Measurements from ENCODE around the gene KDM5B.
"Not testable (repeated sequence)": the region's sequence is repeated elsewhere in the genome, so short reads cannot be mapped to it uniquely, and the experiment has no call there.

The KDM5B gene

GRCh38 chr1:202798792-202799331 is 9.4 kb downstream of the KDM5B start:
- no peak for TF ChIP-seq CTCF (IDR thresholded peaks at IDR 0.05)
- TF ChIP-seq ZFX (IDR thresholded peaks at IDR 0.05; ENCODE audit: borderline replicate concordance): no peak
- no peak overlapping the region for H3K27ac ChIP-seq

- TF ChIP-seq ZFX (IDR thresholded peaks at IDR 0.05; ENCODE audit: borderline replicate concordance): no peak
- TF ChIP-seq CTCF (IDR thresholded peaks at IDR 0.05): no peak
- no peak overlapping the region for H3K27ac ChIP-seq
Measured at GRCh38 chr1:202798260-202798659, 10.0 kb downstream of the KDM5B start.

GRCh38 chr1:202796670-202797069 is 11.6 kb downstream of the KDM5B start:
- no peak overlapping the region for H3K27ac ChIP-seq
- TF ChIP-seq CTCF (IDR thresholded peaks at IDR 0.05): no peak
- TF ChIP-seq ZFX (IDR thresholded peaks at IDR 0.05; ENCODE audit: borderline replicate concordance): no peak

GRCh38 chr1:202794931-202795330 is 13.3 kb downstream of the KDM5B start:
- not testable (repeated sequence) for H3K27ac ChIP-seq

- no peak overlapping the region for H3K27ac ChIP-seq
- no peak for TF ChIP-seq CTCF (IDR thresholded peaks at IDR 0.05)
- TF ChIP-seq ZFX (IDR thresholded peaks at IDR 0.05; ENCODE audit: borderline replicate concordance): no peak
Measured at GRCh38 chr1:202794051-202794740, 14.0 kb downstream of the KDM5B start.

GRCh38 chr1:202791077-202791747 is 17.0 kb downstream of the KDM5B start:
- no peak for TF ChIP-seq ZFX (IDR thresholded peaks at IDR 0.05; ENCODE audit: borderline replicate concordance)
- TF ChIP-seq CTCF (IDR thresholded peaks at IDR 0.05): no peak
- H3K27ac ChIP-seq: no peak overlapping the region

GRCh38 chr1:202788800-202789199 is 19.4 kb downstream of the KDM5B start:
- TF ChIP-seq ZFX (IDR thresholded peaks at IDR 0.05; ENCODE audit: borderline replicate concordance) (no peak), CTCF (IDR thresholded peaks at IDR 0.05) (no peak)
- H3K27ac ChIP-seq: no peak overlapping the region
